Measurements from ENCODE around the gene TIMM8A.

TIMM8A gene

GRCh38 chrX:101348452-101349192 is at the start of gene TIMM8A:
Gene TIMM8A (minus strand): TSS chrX:101348742. CDS start chrX:101348664, 78 bp downstream.
- no peak for FAIRE-seq

GRCh38 chrX:101397779-101398178 is 49.2 kb upstream of the TIMM8A start:
- FAIRE-seq, result no peak

- no peak for FAIRE-seq
These were observed 47.2 kb upstream of the TIMM8A start for GRCh38 chrX:101395789-101396188.

GRCh38 chrX:101394372-101394771 is 45.8 kb upstream of the TIMM8A start:
- no peak for FAIRE-seq

GRCh38 chrX:101393530-101394305 is 45.2 kb upstream of the TIMM8A start:
- peak; percentile 28 for FAIRE-seq

GRCh38 chrX:101391831-101392230 is 43.3 kb upstream of the TIMM8A start:
- FAIRE-seq, result no peak

GRCh38 chrX:101390664-101391525 is 42.4 kb upstream of the TIMM8A start, which contains the start of gene RPL36A:
Gene RPL36A (plus strand): TSS chrX:101391011. CDS start chrX:101391044, 33 bp downstream.
- no peak for FAIRE-seq

GRCh38 chrX:101388604-101389003 is 40.1 kb upstream of the TIMM8A start:
- FAIRE-seq, result no peak

- no peak for FAIRE-seq
These were observed 38.0 kb upstream of the TIMM8A start for GRCh38 chrX:101386542-101386885.

- FAIRE-seq, result no peak
These were observed 37.4 kb upstream of the TIMM8A start, which contains the start of gene BTK for GRCh38 chrX:101385795-101386541. Gene BTK (minus strand): TSS chrX:101386191. CDS start chrX:101375284, 10,907 bp downstream.

- no peak for FAIRE-seq
These were observed 36.6 kb upstream of the TIMM8A start for GRCh38 chrX:101385026-101385684.

- no peak for FAIRE-seq
These were observed 35.2 kb upstream of the TIMM8A start for GRCh38 chrX:101383679-101384205.

GRCh38 chrX:101377547-101377946 is 29.0 kb upstream of the TIMM8A start:
- FAIRE-seq, result no peak

- FAIRE-seq, result no peak
These were observed 22.5 kb upstream of the TIMM8A start for GRCh38 chrX:101370888-101371504.

GRCh38 chrX:101369687-101370086 is 21.1 kb upstream of the TIMM8A start:
- FAIRE-seq, result no peak

GRCh38 chrX:101368800-101369199 is 20.3 kb upstream of the TIMM8A start:
- no peak for FAIRE-seq

GRCh38 chrX:101365301-101365795 is 16.8 kb upstream of the TIMM8A start:
- no peak for FAIRE-seq

GRCh38 chrX:101362757-101363156 is 14.2 kb upstream of the TIMM8A start:
- FAIRE-seq, result no peak

GRCh38 chrX:101362116-101362515 is 13.6 kb upstream of the TIMM8A start:
- no peak for FAIRE-seq

- no peak for FAIRE-seq
These were observed 11.8 kb upstream of the TIMM8A start for GRCh38 chrX:101360390-101360789.

GRCh38 chrX:101359966-101360365 is 11.4 kb upstream of the TIMM8A start:
- peak; percentile 91 for FAIRE-seq
